ENCODE data around the gene CSRNP3.

CSRNP3 gene

GRCh38 chr2:165618806-165619205 is 149.3 kb downstream of the CSRNP3 start:
- Histone ChIP-seq H3K4me1 (ENCODE audit: control extremely low read depth in 1 of 4, control insufficient read depth in 4 of 4, insufficient read depth in 4 of 4, low read length in 3 of 4) (no peaks in the 10 kb centered on the region), H3K36me3 (ENCODE audit: control insufficient read depth in 4 of 4, insufficient read depth in 4 of 4, low read length in 3 of 4) (no peaks in the 10 kb centered on the region), H3K27ac (ENCODE audit: insufficient read depth in 1 of 2, low read depth in 1 of 2, low read length in 2 of 2, poor library complexity in 1 of 2, severe bottlenecking in 2 of 2) (no peak overlapping the region), H3K27me3 (replicated peaks in 2 of 5; ENCODE audit: control insufficient read depth in 4 of 5, insufficient read depth in 5 of 5, low read length in 4 of 5) (no peaks in the 10 kb centered on the region), H3K9me3 (ENCODE audit: control extremely low read depth in 1 of 5, control insufficient read depth in 4 of 5, insufficient read depth in 2 of 5, low read depth in 1 of 5, low read length in 4 of 5) (peaks cover 0 to 12% (median 2%) of the 10 kb centered on the region in 5 experiments), H3K4me3 (ENCODE audit: control insufficient read depth in 1 of 7, extremely low read depth in 1 of 7, insufficient read depth in 4 of 7, low read depth in 2 of 7, low read length in 6 of 7) (no peak overlapping the region)
- DNase-seq: no peak
- POLR2A ChIA-PET: no interaction called here
- CTCF ChIA-PET: interaction anchor here (0.6 to 1.3 kb wide), 2 partner anchors 9 to 1807 kb away, joined by 3 to 4 read pairs; no protein-coding TSS in a partner anchor
- WGBS (ENCODE audit: insufficient coverage): no CpG with 5 or more reads among the region's 1 CpG

GRCh38 chr2:165621086-165621560 is 151.6 kb downstream of the CSRNP3 start:
- H3K36me3 ChIP-seq (ENCODE audit: control insufficient read depth in 4 of 4, insufficient read depth in 4 of 4, low read length in 3 of 4): no peaks in the 10 kb centered on the region
- CTCF ChIA-PET: interaction anchor here (0.7 kb wide), 1 partner anchor 25 kb away, joined by 3 read pairs; no protein-coding TSS in a partner anchor

GRCh38 chr2:165623161-165623560 is 153.7 kb downstream of the CSRNP3 start:
- WGBS (ENCODE audit: insufficient coverage): 100% methylated on average over 7 of the region's 10 CpGs
- no peak for DNase-seq
- CTCF ChIA-PET: no interaction called here

More at GRCh38 chr2:165621086-165621560, 151.6 kb downstream of the CSRNP3 start:
- H3K9me3 ChIP-seq (ENCODE audit: control extremely low read depth in 1 of 5, control insufficient read depth in 4 of 5, insufficient read depth in 2 of 5, low read depth in 1 of 5, low read length in 4 of 5): peaks cover 0 to 9% (median 0%) of the 10 kb centered on the region in 5 experiments
- WGBS (ENCODE audit: insufficient coverage): 83% methylated on average over 5 of the region's 5 CpGs
- no peak for DNase-seq
- no peaks in the 10 kb centered on the region for H3K4me1 ChIP-seq (ENCODE audit: control extremely low read depth in 1 of 4, control insufficient read depth in 4 of 4, insufficient read depth in 4 of 4, low read length in 3 of 4)
- H3K27me3 ChIP-seq (replicated peaks in 2 of 5; ENCODE audit: control insufficient read depth in 4 of 5, insufficient read depth in 5 of 5, low read length in 4 of 5): no peaks in the 10 kb centered on the region
- POLR2A ChIA-PET: no interaction called here
- H3K27ac ChIP-seq (ENCODE audit: insufficient read depth in 1 of 2, low read depth in 1 of 2, low read length in 2 of 2, poor library complexity in 1 of 2, severe bottlenecking in 2 of 2): no peak overlapping the region
- H3K4me3 ChIP-seq (ENCODE audit: control insufficient read depth in 1 of 7, extremely low read depth in 1 of 7, insufficient read depth in 4 of 7, low read depth in 2 of 7, low read length in 6 of 7): no peak overlapping the region

GRCh38 chr2:165623783-165624469 is 154.4 kb downstream of the CSRNP3 start:
- Histone ChIP-seq H3K4me3 (ENCODE audit: control insufficient read depth in 1 of 7, extremely low read depth in 1 of 7, insufficient read depth in 4 of 7, low read depth in 2 of 7, low read length in 6 of 7) (no peak overlapping the region), H3K9me3 (ENCODE audit: control extremely low read depth in 1 of 5, control insufficient read depth in 4 of 5, insufficient read depth in 2 of 5, low read depth in 1 of 5, low read length in 4 of 5) (no peaks in the 10 kb centered on the region), H3K27me3 (replicated peaks in 2 of 5; ENCODE audit: control insufficient read depth in 4 of 5, insufficient read depth in 5 of 5, low read length in 4 of 5) (no peaks in the 10 kb centered on the region), H3K27ac (ENCODE audit: insufficient read depth in 1 of 2, low read depth in 1 of 2, low read length in 2 of 2, poor library complexity in 1 of 2, severe bottlenecking in 2 of 2) (no peak overlapping the region), H3K4me1 (ENCODE audit: control extremely low read depth in 1 of 4, control insufficient read depth in 4 of 4, insufficient read depth in 4 of 4, low read length in 3 of 4) (no peaks in the 10 kb centered on the region), H3K36me3 (ENCODE audit: control insufficient read depth in 4 of 4, insufficient read depth in 4 of 4, low read length in 3 of 4) (no peaks in the 10 kb centered on the region)
- POLR2A ChIA-PET: no interaction called here
- CTCF ChIA-PET: no interaction called here
- DNase-seq: no peak
- WGBS (ENCODE audit: insufficient coverage): 93% methylated on average over 3 of the region's 6 CpGs

More at GRCh38 chr2:165623161-165623560, 153.7 kb downstream of the CSRNP3 start:
- H3K27ac ChIP-seq (ENCODE audit: insufficient read depth in 1 of 2, low read depth in 1 of 2, low read length in 2 of 2, poor library complexity in 1 of 2, severe bottlenecking in 2 of 2): no peak overlapping the region
- H3K27me3 ChIP-seq (replicated peaks in 2 of 5; ENCODE audit: control insufficient read depth in 4 of 5, insufficient read depth in 5 of 5, low read length in 4 of 5): no peaks in the 10 kb centered on the region
- no peaks in the 10 kb centered on the region for H3K36me3 ChIP-seq (ENCODE audit: control insufficient read depth in 4 of 4, insufficient read depth in 4 of 4, low read length in 3 of 4)
- POLR2A ChIA-PET: no interaction called here
- H3K9me3 ChIP-seq (ENCODE audit: control extremely low read depth in 1 of 5, control insufficient read depth in 4 of 5, insufficient read depth in 2 of 5, low read depth in 1 of 5, low read length in 4 of 5): no peaks in the 10 kb centered on the region
- H3K4me3 ChIP-seq (ENCODE audit: control insufficient read depth in 1 of 7, extremely low read depth in 1 of 7, insufficient read depth in 4 of 7, low read depth in 2 of 7, low read length in 6 of 7): no peak overlapping the region
- no peaks in the 10 kb centered on the region for H3K4me1 ChIP-seq (ENCODE audit: control extremely low read depth in 1 of 4, control insufficient read depth in 4 of 4, insufficient read depth in 4 of 4, low read length in 3 of 4)

GRCh38 chr2:165624470-165624800 is 154.9 kb downstream of the CSRNP3 start:
- CTCF ChIA-PET: no interaction called here
- no peak overlapping the region for H3K27ac ChIP-seq (ENCODE audit: insufficient read depth in 1 of 2, low read depth in 1 of 2, low read length in 2 of 2, poor library complexity in 1 of 2, severe bottlenecking in 2 of 2)
- no peak overlapping the region for H3K4me3 ChIP-seq (ENCODE audit: control insufficient read depth in 1 of 7, extremely low read depth in 1 of 7, insufficient read depth in 4 of 7, low read depth in 2 of 7, low read length in 6 of 7)
- WGBS (ENCODE audit: insufficient coverage): 80% methylated on average over 1 of the region's 1 CpG
- no peaks in the 10 kb centered on the region for H3K4me1 ChIP-seq (ENCODE audit: control extremely low read depth in 1 of 4, control insufficient read depth in 4 of 4, insufficient read depth in 4 of 4, low read length in 3 of 4)
- no peaks in the 10 kb centered on the region for H3K36me3 ChIP-seq (ENCODE audit: control insufficient read depth in 4 of 4, insufficient read depth in 4 of 4, low read length in 3 of 4)
- POLR2A ChIA-PET: no interaction called here
- DNase-seq: no peak
- no peaks in the 10 kb centered on the region for H3K27me3 ChIP-seq (replicated peaks in 2 of 5; ENCODE audit: control insufficient read depth in 4 of 5, insufficient read depth in 5 of 5, low read length in 4 of 5)
- H3K9me3 ChIP-seq (ENCODE audit: control extremely low read depth in 1 of 5, control insufficient read depth in 4 of 5, insufficient read depth in 2 of 5, low read depth in 1 of 5, low read length in 4 of 5): no peaks in the 10 kb centered on the region

- H3K36me3 ChIP-seq (ENCODE audit: control insufficient read depth in 4 of 4, insufficient read depth in 4 of 4, low read length in 3 of 4): no peaks in the 10 kb centered on the region
- no peaks in the 10 kb centered on the region for H3K27me3 ChIP-seq (replicated peaks in 2 of 5; ENCODE audit: control insufficient read depth in 4 of 5, insufficient read depth in 5 of 5, low read length in 4 of 5)
- H3K27ac ChIP-seq (ENCODE audit: insufficient read depth in 1 of 2, low read depth in 1 of 2, low read length in 2 of 2, poor library complexity in 1 of 2, severe bottlenecking in 2 of 2): no peak overlapping the region
- CTCF ChIA-PET: interaction anchor here (1.5 kb wide), 1 partner anchor 36 kb away, joined by 3 read pairs; no protein-coding TSS in a partner anchor
- H3K4me3 ChIP-seq (ENCODE audit: control insufficient read depth in 1 of 7, extremely low read depth in 1 of 7, insufficient read depth in 4 of 7, low read depth in 2 of 7, low read length in 6 of 7): no peak overlapping the region
- POLR2A ChIA-PET: no interaction called here
- peaks cover 0 to 6% (median 0%) of the 10 kb centered on the region in 4 experiments for H3K4me1 ChIP-seq (ENCODE audit: control extremely low read depth in 1 of 4, control insufficient read depth in 4 of 4, insufficient read depth in 4 of 4, low read length in 3 of 4)
- 94% methylated on average over 3 of the region's 3 CpGs for WGBS (ENCODE audit: insufficient coverage)
- DNase-seq: no peak
- no peaks in the 10 kb centered on the region for H3K9me3 ChIP-seq (ENCODE audit: control extremely low read depth in 1 of 5, control insufficient read depth in 4 of 5, insufficient read depth in 2 of 5, low read depth in 1 of 5, low read length in 4 of 5)
These were observed 158.0 kb downstream of the CSRNP3 start for GRCh38 chr2:165627470-165627869.

- ChIA-PET POLR2A (no interaction called here), CTCF (interaction anchor here (1.6 kb wide), 1 partner anchor 71 kb away, joined by 4 read pairs; no protein-coding TSS in a partner anchor)
- no peaks in the 10 kb centered on the region for H3K27me3 ChIP-seq (replicated peaks in 2 of 5; ENCODE audit: control insufficient read depth in 4 of 5, insufficient read depth in 5 of 5, low read length in 4 of 5)
- 100% methylated on average over 2 of the region's 2 CpGs for WGBS (ENCODE audit: insufficient coverage)
- no peak for DNase-seq
- no peak overlapping the region for H3K4me3 ChIP-seq (ENCODE audit: control insufficient read depth in 1 of 7, extremely low read depth in 1 of 7, insufficient read depth in 4 of 7, low read depth in 2 of 7, low read length in 6 of 7)
- no peak overlapping the region for H3K27ac ChIP-seq (ENCODE audit: insufficient read depth in 1 of 2, low read depth in 1 of 2, low read length in 2 of 2, poor library complexity in 1 of 2, severe bottlenecking in 2 of 2)
- no peaks in the 10 kb centered on the region for H3K9me3 ChIP-seq (ENCODE audit: control extremely low read depth in 1 of 5, control insufficient read depth in 4 of 5, insufficient read depth in 2 of 5, low read depth in 1 of 5, low read length in 4 of 5)
- H3K4me1 ChIP-seq (ENCODE audit: control extremely low read depth in 1 of 4, control insufficient read depth in 4 of 4, insufficient read depth in 4 of 4, low read length in 3 of 4): peaks cover 0 to 6% (median 0%) of the 10 kb centered on the region in 4 experiments
- H3K36me3 ChIP-seq (ENCODE audit: control insufficient read depth in 4 of 4, insufficient read depth in 4 of 4, low read length in 3 of 4): no peaks in the 10 kb centered on the region
These were observed 160.3 kb downstream of the CSRNP3 start for GRCh38 chr2:165629776-165630175.

All from common myeloid progenitor, CD34-positive (primary cell).